ENCODE data around the gene INPP4B.

The INPP4B gene

GRCh38 chr4:142548491-142548890 is 297.6 kb downstream of the INPP4B start:
- H4K20me1 ChIP-seq (ENCODE audit: insufficient read depth) = no peaks in the 10 kb centered on the region
- TF ChIP-seq CTCF (conservative IDR thresholded peaks at IDR 0.05; ENCODE audit: low read depth, low read length) = no peak
- H2AFZ ChIP-seq (ENCODE audit: low read depth) = no peak overlapping the region
- H3K4me1 ChIP-seq (ENCODE audit: low read depth, poor library complexity, severe bottlenecking) = no peaks in the 10 kb centered on the region
- H3K4me3 ChIP-seq (IDR thresholded peaks at IDR 0.05; ENCODE audit: insufficient read depth, low read depth, low read length) = no peak overlapping the region
- H3K4me2 ChIP-seq = no peak overlapping the region
- H3K9ac ChIP-seq = no peak overlapping the region
- no peaks in the 10 kb centered on the region for H3K27me3 ChIP-seq (ENCODE audit: insufficient read depth, low read depth)
- H3K79me2 ChIP-seq (ENCODE audit: insufficient read depth, low read depth) = no peaks in the 10 kb centered on the region
- no peak overlapping the region for H3K27ac ChIP-seq
- no peaks in the 10 kb centered on the region for H3K36me3 ChIP-seq (ENCODE audit: insufficient read depth)

GRCh38 chr4:142547974-142548373 is 298.1 kb downstream of the INPP4B start:
- no peaks in the 10 kb centered on the region for H3K79me2 ChIP-seq (ENCODE audit: insufficient read depth, low read depth)
- H3K27ac ChIP-seq = no peak overlapping the region
- H3K4me2 ChIP-seq = no peak overlapping the region
- no peak for TF ChIP-seq CTCF (conservative IDR thresholded peaks at IDR 0.05; ENCODE audit: low read depth, low read length)
- H3K9ac ChIP-seq = no peak overlapping the region
- H3K4me1 ChIP-seq (ENCODE audit: low read depth, poor library complexity, severe bottlenecking) = no peaks in the 10 kb centered on the region
- no peak overlapping the region for H3K4me3 ChIP-seq (IDR thresholded peaks at IDR 0.05; ENCODE audit: insufficient read depth, low read depth, low read length)
- H3K36me3 ChIP-seq (ENCODE audit: insufficient read depth) = no peaks in the 10 kb centered on the region
- H4K20me1 ChIP-seq (ENCODE audit: insufficient read depth) = no peaks in the 10 kb centered on the region
- no peaks in the 10 kb centered on the region for H3K27me3 ChIP-seq (ENCODE audit: insufficient read depth, low read depth)
- H2AFZ ChIP-seq (ENCODE audit: low read depth) = no peak overlapping the region

- no peaks in the 10 kb centered on the region for H3K36me3 ChIP-seq (ENCODE audit: insufficient read depth)
- no peak for TF ChIP-seq CTCF (conservative IDR thresholded peaks at IDR 0.05; ENCODE audit: low read depth, low read length)
- H2AFZ ChIP-seq (ENCODE audit: low read depth) = no peak overlapping the region
- H3K27ac ChIP-seq = no peak overlapping the region
- H3K4me3 ChIP-seq (IDR thresholded peaks at IDR 0.05; ENCODE audit: insufficient read depth, low read depth, low read length) = no peak overlapping the region
- H3K4me1 ChIP-seq (ENCODE audit: low read depth, poor library complexity, severe bottlenecking) = no peaks in the 10 kb centered on the region
- no peaks in the 10 kb centered on the region for H4K20me1 ChIP-seq (ENCODE audit: insufficient read depth)
- no peaks in the 10 kb centered on the region for H3K79me2 ChIP-seq (ENCODE audit: insufficient read depth, low read depth)
- no peaks in the 10 kb centered on the region for H3K27me3 ChIP-seq (ENCODE audit: insufficient read depth, low read depth)
- H3K4me2 ChIP-seq = no peak overlapping the region
- no peak overlapping the region for H3K9ac ChIP-seq
Measured at GRCh38 chr4:142544594-142544993, 301.5 kb downstream of the INPP4B start.

- Histone ChIP-seq H4K20me1 (ENCODE audit: insufficient read depth) (no peaks in the 10 kb centered on the region), H3K9ac (no peak overlapping the region), H3K36me3 (ENCODE audit: insufficient read depth) (no peaks in the 10 kb centered on the region), H3K27ac (no peak overlapping the region), H3K4me2 (no peak overlapping the region), H3K4me3 (IDR thresholded peaks at IDR 0.05; ENCODE audit: insufficient read depth, low read depth, low read length) (no peak overlapping the region), H3K27me3 (ENCODE audit: insufficient read depth, low read depth) (no peaks in the 10 kb centered on the region), H3K79me2 (ENCODE audit: insufficient read depth, low read depth) (no peaks in the 10 kb centered on the region), H3K4me1 (ENCODE audit: low read depth, poor library complexity, severe bottlenecking) (no peaks in the 10 kb centered on the region), H2AFZ (ENCODE audit: low read depth) (no peak overlapping the region)
- TF ChIP-seq CTCF (conservative IDR thresholded peaks at IDR 0.05; ENCODE audit: low read depth, low read length) = no peak
Measured at GRCh38 chr4:142544039-142544438, 302.1 kb downstream of the INPP4B start.

GRCh38 chr4:142540483-142540804 is 305.7 kb downstream of the INPP4B start:
- no peaks in the 10 kb centered on the region for H3K27me3 ChIP-seq (ENCODE audit: insufficient read depth, low read depth)
- no peak overlapping the region for H3K27ac ChIP-seq
- no peak overlapping the region for H3K4me3 ChIP-seq (IDR thresholded peaks at IDR 0.05; ENCODE audit: insufficient read depth, low read depth, low read length)
- no peak overlapping the region for H2AFZ ChIP-seq (ENCODE audit: low read depth)
- H3K4me1 ChIP-seq (ENCODE audit: low read depth, poor library complexity, severe bottlenecking) = no peaks in the 10 kb centered on the region
- no peak overlapping the region for H3K4me2 ChIP-seq
- H3K9ac ChIP-seq = no peak overlapping the region
- no peaks in the 10 kb centered on the region for H4K20me1 ChIP-seq (ENCODE audit: insufficient read depth)
- H3K79me2 ChIP-seq (ENCODE audit: insufficient read depth, low read depth) = no peaks in the 10 kb centered on the region
- H3K36me3 ChIP-seq (ENCODE audit: insufficient read depth) = no peaks in the 10 kb centered on the region
- no peak for TF ChIP-seq CTCF (conservative IDR thresholded peaks at IDR 0.05; ENCODE audit: low read depth, low read length)

Data from KMS-11 (cell line).